ENCODE data around the gene SYNM.
"Not testable (repeated sequence)": the region's sequence is repeated elsewhere in the genome, so short reads cannot be mapped to it uniquely, and the experiment has no call there.

The SYNM gene, protein sequence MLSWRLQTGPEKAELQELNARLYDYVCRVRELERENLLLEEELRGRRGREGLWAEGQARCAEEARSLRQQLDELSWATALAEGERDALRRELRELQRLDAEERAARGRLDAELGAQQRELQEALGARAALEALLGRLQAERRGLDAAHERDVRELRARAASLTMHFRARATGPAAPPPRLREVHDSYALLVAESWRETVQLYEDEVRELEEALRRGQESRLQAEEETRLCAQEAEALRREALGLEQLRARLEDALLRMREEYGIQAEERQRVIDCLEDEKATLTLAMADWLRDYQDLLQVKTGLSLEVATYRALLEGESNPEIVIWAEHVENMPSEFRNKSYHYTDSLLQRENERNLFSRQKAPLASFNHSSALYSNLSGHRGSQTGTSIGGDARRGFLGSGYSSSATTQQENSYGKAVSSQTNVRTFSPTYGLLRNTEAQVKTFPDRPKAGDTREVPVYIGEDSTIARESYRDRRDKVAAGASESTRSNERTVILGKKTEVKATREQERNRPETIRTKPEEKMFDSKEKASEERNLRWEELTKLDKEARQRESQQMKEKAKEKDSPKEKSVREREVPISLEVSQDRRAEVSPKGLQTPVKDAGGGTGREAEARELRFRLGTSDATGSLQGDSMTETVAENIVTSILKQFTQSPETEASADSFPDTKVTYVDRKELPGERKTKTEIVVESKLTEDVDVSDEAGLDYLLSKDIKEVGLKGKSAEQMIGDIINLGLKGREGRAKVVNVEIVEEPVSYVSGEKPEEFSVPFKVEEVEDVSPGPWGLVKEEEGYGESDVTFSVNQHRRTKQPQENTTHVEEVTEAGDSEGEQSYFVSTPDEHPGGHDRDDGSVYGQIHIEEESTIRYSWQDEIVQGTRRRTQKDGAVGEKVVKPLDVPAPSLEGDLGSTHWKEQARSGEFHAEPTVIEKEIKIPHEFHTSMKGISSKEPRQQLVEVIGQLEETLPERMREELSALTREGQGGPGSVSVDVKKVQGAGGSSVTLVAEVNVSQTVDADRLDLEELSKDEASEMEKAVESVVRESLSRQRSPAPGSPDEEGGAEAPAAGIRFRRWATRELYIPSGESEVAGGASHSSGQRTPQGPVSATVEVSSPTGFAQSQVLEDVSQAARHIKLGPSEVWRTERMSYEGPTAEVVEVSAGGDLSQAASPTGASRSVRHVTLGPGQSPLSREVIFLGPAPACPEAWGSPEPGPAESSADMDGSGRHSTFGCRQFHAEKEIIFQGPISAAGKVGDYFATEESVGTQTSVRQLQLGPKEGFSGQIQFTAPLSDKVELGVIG (N-terminal part only)

DNA sequence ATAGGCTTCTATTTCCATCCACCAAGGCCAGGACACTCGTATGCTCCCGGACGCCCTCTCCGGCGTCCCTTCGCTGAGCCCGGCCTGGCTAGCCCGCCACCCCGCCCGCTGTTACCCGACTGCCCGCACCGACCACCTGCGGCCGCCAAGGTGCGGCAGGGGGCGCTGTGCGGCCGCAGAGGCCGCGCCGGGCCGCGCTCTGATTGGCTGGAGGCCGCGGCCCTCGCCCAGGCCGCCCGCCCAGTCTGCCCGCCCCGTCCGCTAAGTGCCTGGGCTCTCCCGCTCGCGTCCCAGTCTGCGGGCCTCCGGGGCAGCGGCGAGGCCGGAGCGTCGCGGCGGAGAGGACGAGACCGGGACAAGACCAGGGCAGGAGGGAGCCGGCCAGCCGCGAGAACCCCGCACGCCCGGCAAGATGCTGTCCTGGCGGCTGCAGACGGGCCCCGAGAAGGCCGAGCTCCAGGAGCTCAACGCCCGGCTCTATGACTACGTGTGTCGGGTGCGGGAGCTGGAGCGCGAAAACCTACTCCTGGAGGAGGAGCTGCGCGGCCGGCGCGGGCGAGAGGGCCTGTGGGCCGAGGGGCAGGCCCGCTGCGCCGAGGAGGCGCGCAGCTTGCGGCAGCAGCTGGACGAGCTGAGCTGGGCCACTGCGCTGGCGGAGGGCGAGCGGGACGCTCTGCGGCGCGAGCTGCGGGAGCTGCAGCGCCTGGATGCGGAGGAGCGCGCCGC is at the start of gene SYNM:
TSS of gene SYNM (plus strand) at position 293 of the 726 bp plus-strand sequence. CDS start at position 413, 120 bp downstream.
- DNase-seq, result peak; percentile 79
- in situ Hi-C loops (cut with HindIII; ENCODE audit: low pct_ligation_motif_present, low pct_unique_long_range_greater_than_20kb, low sequenced_read_pairs), result loop anchor here (10.0 kb wide), 1 partner anchor 100 kb away; no protein-coding TSS in a partner anchor

- DNase-seq, result no peak
- in situ Hi-C loops (cut with HindIII; ENCODE audit: low pct_ligation_motif_present, low pct_unique_long_range_greater_than_20kb, low sequenced_read_pairs), result no loop called here
These were observed 49.2 kb upstream of the SYNM start for GRCh38 chr15:99055555-99056134.

- in situ Hi-C loops (cut with HindIII; ENCODE audit: low pct_ligation_motif_present, low pct_unique_long_range_greater_than_20kb, low sequenced_read_pairs), result no loop called here
- no peak for DNase-seq
These were observed 47.9 kb upstream of the SYNM start for GRCh38 chr15:99057020-99057419.

DNA sequence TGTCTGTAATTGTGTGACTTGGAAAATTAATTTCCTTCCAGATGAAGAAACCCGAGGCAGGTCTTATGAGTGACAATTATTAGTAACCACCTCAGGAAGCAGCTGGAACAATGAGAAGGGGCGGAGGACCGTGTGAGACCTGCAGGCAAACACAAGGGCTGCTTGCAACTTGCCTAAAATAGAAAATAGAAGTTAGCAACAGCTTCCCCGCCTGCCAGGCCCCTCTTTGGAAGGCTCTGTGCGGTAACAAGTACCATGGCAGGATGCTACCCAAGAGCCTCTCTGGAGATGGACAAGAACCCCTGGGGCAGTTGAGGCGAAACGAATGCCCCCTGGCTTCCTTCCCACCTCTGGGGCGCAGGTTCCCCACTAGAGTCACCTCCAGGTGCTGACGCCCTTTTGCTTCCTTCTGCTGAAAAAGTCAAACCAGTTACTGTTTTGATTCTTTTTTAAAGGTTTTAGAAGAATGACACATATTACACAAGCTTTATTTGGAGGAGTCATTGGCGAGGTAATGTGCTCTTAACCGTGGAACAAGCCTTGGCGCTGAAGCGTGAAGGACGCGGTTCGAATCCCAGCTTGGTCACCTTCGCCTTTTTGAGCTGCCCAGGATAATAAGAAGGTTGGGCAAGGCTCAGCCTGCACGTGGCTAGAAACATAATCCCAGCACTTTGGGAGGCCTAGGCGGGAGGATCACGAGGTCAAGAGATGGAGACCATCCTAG is 47.0 kb upstream of the SYNM start:
- in situ Hi-C loops (cut with HindIII; ENCODE audit: low pct_ligation_motif_present, low pct_unique_long_range_greater_than_20kb, low sequenced_read_pairs), result no loop called here
- DNase-seq, result no peak

DNA sequence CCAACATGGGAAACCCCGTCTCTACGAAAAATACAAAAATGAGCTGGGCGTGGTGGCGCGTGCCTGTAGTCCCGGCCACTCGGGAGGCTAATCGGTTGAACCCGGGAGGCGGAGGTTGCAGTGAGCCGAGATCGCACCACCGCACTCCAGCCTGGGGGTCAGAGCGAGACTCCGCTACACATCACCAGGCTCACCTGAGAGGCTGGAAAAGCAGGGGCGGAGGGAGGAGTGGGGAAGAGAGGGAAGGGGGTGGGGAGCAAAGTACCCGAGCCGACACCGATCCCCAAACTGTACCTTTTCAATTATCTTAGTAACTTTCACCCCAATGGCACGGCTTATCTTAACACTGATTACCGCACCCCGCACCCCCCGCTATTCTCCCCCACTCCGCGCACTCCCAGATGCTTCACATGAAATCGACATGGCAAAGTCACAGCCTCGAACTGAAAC is 46.4 kb upstream of the SYNM start:
- in situ Hi-C loops (cut with HindIII; ENCODE audit: low pct_ligation_motif_present, low pct_unique_long_range_greater_than_20kb, low sequenced_read_pairs), result no loop called here

GRCh38 chr15:99059010-99059981 is 45.6 kb upstream of the SYNM start:
- DNase-seq, result peak; percentile 87
- in situ Hi-C loops (cut with HindIII; ENCODE audit: low pct_ligation_motif_present, low pct_unique_long_range_greater_than_20kb, low sequenced_read_pairs), result no loop called here

More for the DNA sequence above, 46.4 kb upstream of the SYNM start:
- DNase-seq, result no peak

GRCh38 chr15:99060186-99060585 is 44.7 kb upstream of the SYNM start:
- DNase-seq; in situ Hi-C loops (cut with HindIII; ENCODE audit: low pct_ligation_motif_present, low pct_unique_long_range_greater_than_20kb, low sequenced_read_pairs): not testable (repeated sequence)

GRCh38 chr15:99062226-99062625 is 42.7 kb upstream of the SYNM start:
- DNase-seq, result no peak
- in situ Hi-C loops (cut with HindIII; ENCODE audit: low pct_ligation_motif_present, low pct_unique_long_range_greater_than_20kb, low sequenced_read_pairs), result no loop called here

- no peak for DNase-seq
- in situ Hi-C loops (cut with HindIII; ENCODE audit: low pct_ligation_motif_present, low pct_unique_long_range_greater_than_20kb, low sequenced_read_pairs), result no loop called here
These were observed 36.7 kb upstream of the SYNM start for GRCh38 chr15:99068186-99068585.

GRCh38 chr15:99070208-99070607 is 34.7 kb upstream of the SYNM start:
- DNase-seq, result no peak

DNA sequence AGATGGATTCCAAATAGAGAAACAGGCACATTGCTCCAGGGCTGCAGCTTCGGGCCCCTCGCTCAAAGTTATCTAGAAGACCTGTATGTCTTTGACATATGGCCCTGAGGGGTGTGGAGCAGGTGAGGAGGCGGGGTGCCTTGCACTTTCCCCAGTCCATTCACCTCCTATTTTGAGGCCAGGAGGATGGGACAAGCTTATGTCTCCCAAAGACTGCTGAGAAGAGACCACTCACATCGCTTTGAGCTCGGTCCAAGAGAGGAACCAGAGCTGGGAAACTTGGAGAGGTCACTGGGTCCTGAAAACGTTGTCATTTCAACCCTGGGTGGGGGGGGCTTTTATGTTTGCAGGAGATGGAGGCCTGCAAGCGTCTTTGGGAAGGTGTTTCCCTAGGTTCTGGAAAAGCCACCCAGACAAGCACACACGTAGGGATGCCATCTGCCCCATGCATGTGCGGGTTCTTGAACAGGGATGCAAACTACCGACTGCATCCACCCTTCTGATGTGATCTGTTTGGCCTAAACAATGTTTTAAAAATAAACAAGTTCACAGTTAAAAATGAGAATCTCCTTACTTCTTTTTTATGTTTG is 33.7 kb upstream of the SYNM start:
- in situ Hi-C loops (cut with HindIII; ENCODE audit: low pct_ligation_motif_present, low pct_unique_long_range_greater_than_20kb, low sequenced_read_pairs), result no loop called here
- DNase-seq, result no peak

More at GRCh38 chr15:99070208-99070607, 34.7 kb upstream of the SYNM start:
- in situ Hi-C loops (cut with HindIII; ENCODE audit: low pct_ligation_motif_present, low pct_unique_long_range_greater_than_20kb, low sequenced_read_pairs), result no loop called here

DNA sequence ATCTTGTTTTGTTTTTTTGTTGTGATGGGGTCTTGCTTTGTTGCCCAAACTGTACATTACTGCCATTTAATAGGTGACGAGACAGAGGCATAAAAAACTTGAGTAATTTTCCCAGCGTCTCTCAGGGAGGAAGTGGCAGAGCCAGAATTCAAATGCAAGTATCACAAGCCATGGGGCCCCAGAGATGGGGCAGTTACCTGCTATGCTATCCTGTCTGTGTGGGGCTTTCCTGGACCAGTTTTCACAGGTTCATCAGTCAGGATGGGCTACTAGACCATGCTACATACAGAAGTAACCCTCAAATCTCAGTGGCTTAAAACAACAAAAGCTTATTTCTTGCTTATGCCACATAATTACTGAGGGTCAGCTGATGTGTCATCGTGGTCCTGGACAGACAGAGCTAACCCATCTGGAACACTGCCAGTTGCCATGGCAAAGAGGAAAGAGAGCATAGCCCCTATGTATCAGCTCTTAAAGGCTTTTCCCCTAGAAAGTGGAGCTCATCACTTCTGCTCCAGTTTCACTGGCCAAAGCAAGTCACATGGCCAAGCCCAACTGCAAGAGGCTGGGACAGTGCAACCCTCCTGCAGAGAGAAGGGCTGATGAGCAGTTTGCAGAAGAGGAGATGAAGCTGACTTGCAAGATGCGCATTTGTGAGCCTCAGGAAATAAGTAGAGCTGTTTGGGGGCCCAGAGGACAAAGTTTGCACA is 31.7 kb upstream of the SYNM start:
- in situ Hi-C loops (cut with HindIII; ENCODE audit: low pct_ligation_motif_present, low pct_unique_long_range_greater_than_20kb, low sequenced_read_pairs), result no loop called here
- no peak for DNase-seq

GRCh38 chr15:99074446-99074845 is 30.4 kb upstream of the SYNM start:
- in situ Hi-C loops (cut with HindIII; ENCODE audit: low pct_ligation_motif_present, low pct_unique_long_range_greater_than_20kb, low sequenced_read_pairs), result no loop called here

GRCh38 chr15:99075059-99075652 is 29.7 kb upstream of the SYNM start:
- not testable (repeated sequence) for DNase-seq

More at GRCh38 chr15:99074446-99074845, 30.4 kb upstream of the SYNM start:
- no peak for DNase-seq

DNA sequence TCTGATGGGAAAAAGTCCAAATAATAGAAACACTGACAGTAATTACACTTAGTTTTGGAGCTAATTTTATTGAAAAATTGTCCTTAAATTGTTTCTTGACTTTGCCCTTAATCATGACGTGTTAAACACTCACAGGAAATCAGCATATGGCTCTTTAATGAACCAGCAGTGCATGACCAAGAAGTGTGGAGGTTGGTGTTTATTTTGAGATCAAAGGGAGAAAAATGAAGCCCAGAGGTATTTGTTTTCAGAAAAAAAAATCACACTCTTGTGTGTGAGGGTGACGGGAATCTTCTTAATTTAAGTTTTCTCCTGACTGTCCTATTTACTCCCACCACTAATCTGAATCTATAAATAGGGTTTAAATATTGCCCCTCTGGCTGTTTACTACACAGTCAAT is 28.8 kb upstream of the SYNM start:
- in situ Hi-C loops (cut with HindIII; ENCODE audit: low pct_ligation_motif_present, low pct_unique_long_range_greater_than_20kb, low sequenced_read_pairs), result no loop called here
- DNase-seq, result no peak

More at GRCh38 chr15:99075059-99075652, 29.7 kb upstream of the SYNM start:
- in situ Hi-C loops (cut with HindIII; ENCODE audit: low pct_ligation_motif_present, low pct_unique_long_range_greater_than_20kb, low sequenced_read_pairs), result not testable (repeated sequence)
